ENCODE data around the gene ACP6.

The ACP6 gene

DNA sequence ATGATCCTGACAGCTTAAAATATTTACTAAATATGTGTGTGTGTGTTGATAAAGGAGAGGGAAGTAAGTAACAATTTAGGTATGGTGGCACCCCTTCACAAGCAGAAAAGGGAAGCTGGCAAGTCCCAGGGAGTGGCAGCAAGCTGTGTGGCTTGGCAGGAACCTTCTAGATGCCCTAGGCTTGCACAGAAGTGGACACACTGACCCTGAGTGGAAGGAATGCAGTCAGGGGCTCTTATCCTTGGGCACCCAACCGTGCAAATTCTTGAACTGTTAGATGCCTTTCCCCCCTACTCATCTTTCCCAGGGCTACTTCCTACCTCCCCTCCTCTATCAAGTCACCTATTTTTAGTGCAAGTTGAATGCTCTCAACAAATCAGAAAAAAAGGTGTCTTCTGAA, 18.9 kb downstream of the ACP6 start:
- no peak for DNase-seq (ENCODE audit: low read depth, low spot score)

DNA sequence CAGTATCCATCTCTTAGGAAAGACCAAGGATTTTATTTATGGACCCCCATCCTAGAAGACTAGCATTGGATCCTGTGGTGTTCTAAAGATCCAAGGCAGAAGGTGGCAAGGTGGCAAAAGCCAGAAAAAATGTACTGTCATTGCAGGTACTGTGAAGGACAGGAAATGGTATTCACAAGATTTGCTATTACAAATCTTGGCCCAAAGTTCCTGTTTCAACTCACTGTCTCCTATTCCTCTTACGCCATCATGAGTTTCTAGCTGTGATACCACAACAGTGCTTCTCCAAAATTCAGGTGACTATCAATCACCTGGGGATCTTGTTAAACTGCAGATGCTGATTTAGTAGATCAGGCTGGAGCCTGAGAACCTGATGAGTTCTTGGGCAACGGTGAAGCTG, 21.4 kb downstream of the ACP6 start:
- DNase-seq (ENCODE audit: low read depth, low spot score): no peak

DNA sequence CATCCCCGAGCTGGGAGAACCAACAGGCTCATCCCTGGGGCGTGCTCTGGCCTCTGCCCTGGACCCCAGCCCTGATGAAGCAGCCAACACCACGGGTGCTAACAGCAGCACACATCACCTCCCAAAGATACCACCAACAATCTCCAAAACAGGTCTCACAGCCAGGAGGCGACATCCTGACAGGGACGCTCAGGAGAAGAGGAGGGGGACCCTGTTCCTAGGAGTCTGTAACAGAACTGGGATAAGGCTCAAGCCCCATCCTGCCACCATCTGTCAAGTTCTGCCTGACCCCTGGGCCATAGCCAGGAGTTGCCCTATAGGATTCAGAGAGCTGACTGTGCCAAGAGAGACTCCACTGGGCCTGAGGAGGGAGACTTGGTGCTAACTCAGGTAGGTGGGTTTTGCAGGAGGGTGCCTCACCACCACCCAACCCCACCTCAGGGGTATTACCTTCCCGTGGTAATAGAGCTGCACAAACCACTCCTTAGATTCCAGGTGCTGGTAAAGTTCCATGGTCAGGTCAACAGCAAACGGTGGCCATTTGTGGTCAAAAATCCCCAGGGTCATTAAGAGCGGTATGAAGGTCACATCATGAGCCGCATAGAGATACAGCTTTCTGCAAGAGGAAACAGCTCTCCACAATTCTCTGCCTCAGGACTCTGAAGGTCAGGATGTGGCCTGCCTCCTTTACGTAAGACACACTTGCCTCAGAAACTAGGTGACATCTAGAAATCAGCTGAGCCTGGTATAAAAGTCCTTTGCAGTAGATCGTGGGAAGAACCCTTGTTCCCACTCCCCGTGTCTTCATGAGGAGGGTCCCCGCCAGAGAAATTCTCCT, 22.3 kb downstream of the ACP6 start:
- DNase-seq (ENCODE audit: low read depth, low spot score): no peak

DNA sequence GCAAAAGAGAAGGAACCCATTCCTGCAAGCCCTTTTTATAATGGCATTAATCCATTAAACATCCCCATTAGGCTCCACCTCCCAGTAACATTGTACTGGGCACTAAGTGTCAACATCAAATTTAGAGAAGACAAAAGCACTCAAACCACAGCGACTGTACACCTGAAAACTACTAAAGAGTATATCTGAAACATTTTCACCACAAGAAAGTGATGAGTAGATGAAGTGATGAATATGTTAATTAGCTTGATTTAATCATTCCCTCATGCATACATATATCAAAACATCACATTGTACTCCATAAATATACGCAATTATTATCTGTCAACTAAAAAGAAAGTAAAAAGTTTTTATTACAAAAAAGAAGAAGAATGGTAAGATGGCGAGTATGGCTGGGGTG, 26.4 kb downstream of the ACP6 start:
- DNase-seq (ENCODE audit: low read depth, low spot score): no peak

DNA sequence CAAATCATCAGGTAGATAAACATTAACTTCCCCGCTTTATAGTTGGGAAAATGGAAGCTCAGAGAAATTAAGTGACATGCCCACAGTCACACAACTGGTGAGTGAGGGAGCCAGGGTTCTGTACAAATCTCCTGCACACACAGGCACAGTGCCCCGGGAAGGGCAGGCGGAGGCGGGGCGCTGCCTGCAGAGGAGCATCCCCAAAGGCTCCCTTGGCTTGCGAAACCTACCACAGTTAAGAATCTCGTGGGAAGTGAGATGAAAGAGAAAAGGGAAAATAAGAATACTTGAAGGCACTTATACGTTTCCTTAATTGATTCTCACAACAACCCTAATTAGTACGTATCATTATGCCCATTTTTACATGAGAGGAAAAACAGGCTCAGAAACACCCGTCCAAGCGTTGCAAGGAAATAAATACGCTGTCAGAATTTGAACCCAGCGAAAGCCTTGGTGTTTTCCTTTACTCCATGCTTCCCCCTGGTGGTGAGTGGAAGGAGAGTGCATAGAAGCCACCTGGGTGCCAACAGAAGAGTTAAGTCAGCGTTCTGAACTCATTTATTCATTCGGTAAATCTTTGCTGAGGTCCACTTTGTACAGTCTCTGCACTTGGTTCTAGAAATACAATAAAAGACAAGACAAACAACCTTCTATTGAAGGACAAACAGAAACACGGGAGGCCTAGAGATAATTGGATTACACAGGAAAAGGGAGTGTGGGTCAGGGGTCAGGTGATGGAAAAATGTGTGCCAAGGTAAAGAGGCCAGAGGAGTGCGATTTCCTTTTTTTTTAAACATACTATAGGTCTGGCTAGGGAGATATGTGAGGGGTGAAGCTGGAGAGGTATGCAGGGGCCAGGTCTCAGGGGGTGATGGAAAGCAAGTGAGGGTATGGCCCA, 28.4 kb downstream of the ACP6 start:
- no peak for DNase-seq (ENCODE audit: low read depth, low spot score)

DNA sequence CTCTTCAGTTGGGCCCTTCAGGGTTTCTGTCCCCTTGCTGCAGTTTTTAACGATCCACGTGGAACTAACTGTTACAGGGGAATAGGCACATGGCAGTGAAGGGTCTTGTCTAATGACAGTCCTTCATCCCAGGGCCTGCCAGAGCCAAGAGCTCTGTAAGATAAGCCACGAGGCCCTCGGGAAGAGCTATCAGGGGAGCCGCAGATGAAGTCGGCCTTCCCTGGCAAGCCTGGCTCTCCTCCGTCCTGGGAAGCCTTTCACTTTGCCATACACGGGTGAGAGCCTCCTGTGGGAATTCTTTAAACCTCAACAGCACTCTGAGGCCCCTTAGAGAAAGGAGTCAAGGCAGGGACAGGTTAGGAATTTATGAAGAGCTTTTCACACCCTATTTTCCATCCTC, 29.0 kb downstream of the ACP6 start:
- no peak for DNase-seq (ENCODE audit: low read depth, low spot score)

DNA sequence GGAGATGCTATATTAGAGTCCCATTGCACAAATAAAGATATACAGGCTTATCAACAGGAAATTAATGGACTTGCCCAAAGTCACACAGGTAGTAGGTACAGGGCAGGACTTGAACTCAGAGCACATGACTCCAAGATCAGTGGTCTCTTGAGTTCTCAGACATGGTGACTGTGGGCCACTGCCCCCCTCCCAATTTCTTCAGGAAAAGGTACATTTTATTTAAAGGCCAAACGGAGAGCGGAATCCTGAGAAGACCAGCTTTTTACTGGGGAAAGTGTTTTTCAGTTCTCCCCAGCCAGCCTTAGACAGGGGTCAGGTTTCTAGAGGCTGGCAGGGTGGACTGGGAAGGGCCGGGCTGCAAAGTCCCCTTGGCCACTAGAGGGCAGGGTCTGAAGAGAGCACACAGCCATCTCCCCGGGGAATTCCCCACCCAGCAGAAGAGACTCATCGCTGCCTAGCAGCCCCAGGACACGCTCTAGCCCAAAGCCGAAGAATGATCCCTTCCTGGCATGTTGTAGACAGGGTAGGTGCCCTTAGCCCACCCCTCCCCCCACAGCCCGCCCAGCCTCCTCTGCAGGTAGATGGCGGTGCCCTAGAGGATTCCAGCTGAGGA, 29.7 kb downstream of the ACP6 start:
- DNase-seq (ENCODE audit: low read depth, low spot score): no peak

DNA sequence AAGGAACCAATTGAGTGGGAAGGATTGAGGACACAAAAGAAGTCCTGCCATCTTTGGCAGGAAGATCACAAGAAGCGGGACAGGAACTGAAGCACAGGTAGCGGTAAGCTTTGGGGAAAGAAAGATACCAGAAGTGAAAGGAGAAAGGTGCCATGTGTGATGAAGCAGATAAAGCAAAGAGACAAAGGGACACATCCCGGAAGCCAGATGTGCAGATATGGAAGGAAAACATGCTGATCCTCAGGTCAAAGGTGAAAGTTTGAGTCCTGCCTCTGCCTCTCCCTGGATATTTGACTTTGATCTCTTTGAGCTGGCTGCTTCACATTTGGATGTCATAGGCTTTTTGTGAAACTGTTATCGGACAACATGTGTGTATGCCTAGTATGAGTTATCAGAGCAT, 34.0 kb downstream of the ACP6 start:
- DNase-seq (ENCODE audit: low read depth, low spot score): no peak

DNA sequence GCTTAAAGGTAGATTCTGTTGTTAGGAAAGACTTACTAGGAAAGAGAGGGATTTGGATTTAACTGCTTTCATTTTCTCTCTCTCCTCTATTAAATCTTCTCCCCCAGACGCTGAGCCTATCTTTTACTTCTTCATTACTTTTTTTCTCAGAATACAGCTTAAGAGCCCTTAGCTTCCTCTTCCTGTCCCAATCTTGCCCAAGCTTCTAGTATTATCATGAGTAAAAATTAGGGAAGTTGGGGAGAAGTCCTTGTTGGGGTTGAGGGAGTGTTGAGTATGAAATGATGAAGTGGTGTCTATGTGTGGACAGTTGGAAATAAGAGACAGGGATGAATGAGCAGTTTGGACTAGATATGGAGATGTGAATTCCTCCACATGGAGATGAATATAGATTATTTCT, 35.0 kb downstream of the ACP6 start:
- DNase-seq (ENCODE audit: low read depth, low spot score): no peak

DNA sequence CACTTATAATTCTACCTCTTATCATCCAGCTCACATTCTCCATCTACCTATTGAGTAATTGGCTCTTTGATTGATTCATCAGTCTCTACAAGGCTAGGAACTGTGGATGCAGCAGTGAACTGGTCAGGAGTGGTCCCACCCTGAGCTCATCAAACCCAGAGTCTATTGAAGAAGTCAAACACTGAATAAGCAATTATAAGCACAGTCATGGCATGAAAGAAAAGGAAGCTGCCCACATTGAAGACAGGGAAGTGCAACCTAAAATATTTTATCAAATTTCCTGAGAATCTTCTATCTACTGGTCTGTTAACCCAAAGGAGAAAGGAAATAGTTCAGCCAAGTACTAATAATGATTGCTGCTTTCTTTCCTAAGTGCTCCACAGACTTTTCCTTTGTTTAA, 35.7 kb downstream of the ACP6 start:
- DNase-seq (ENCODE audit: low read depth, low spot score): no peak

DNA sequence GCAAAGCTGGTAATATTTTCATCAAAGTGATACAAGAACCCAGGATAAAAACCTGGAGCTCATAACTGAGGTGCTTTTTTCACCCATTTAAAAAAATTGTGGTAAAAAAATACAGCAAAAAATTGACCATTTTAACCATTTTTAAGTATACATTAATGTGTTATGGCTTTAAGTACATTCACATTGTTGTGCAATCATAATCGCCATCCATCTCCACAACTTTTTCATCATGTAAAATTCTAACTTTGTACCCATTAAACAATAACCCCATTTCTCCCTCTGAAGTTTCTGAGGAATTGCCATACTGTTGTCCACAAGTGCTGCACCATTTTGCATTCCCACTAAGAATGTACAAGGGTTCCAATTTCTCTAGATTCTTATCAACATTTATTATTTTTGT, 36.6 kb downstream of the ACP6 start:
- no peak for DNase-seq (ENCODE audit: low read depth, low spot score)

DNA sequence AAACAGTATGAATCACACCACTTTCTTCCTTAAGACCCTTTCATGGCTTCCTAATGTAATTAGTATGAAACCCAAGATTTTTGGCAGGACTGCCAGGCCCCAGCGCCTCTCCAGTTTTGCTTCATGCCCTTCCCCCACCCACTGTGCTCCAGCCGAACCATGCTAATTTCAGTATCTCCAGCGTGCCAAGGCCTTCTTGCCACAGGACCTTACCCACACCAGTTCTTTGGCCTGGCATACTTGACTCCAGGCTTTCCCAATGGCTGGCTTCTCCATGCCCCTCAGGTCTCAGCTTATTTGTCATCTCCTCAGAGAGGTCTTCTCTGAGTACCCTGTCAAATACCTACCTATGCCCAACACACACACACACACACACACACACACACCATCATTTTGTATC, 38.5 kb downstream of the ACP6 start:
- DNase-seq (ENCODE audit: low read depth, low spot score): no peak

DNA sequence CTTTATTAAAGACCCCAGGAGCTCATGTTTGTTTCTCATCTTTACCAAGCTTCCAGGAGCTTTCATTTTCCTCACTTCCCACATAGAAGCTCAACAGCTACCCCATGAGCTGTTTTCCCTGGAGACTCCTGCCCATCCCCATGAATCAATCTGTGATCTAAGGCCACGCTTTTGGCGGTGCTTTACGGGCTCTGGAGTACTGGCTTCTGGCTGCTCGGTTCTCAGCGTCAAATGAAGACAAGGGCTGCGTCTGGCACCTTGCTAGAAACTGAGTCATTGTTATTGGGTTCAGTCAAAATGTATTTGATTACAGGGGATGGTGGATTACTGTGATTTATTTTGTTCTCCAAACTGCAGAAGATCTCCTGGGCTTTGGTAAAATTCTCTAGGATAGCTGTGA, 39.9 kb downstream of the ACP6 start:
- no peak for DNase-seq (ENCODE audit: low read depth, low spot score)

DNA sequence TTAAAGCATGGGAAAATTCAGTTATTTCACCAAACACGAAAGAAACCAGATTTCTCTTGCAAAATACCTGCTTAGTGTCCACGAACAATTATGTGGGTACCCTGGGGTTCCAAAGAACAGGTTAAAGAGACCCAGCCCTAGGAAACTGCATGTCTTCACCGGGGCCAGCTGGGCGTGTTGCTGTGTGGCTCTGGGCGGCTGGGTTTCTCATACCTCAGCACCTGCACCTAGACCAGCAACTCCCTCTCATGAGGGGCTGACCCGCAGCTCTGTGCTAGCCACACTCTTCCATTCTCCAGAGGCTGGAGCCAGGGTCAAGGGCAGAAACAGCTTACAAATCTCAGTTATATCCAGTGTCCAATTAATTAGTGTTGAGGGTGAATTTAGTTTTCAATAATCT, 40.3 kb downstream of the ACP6 start:
- DNase-seq (ENCODE audit: low read depth, low spot score): no peak

DNA sequence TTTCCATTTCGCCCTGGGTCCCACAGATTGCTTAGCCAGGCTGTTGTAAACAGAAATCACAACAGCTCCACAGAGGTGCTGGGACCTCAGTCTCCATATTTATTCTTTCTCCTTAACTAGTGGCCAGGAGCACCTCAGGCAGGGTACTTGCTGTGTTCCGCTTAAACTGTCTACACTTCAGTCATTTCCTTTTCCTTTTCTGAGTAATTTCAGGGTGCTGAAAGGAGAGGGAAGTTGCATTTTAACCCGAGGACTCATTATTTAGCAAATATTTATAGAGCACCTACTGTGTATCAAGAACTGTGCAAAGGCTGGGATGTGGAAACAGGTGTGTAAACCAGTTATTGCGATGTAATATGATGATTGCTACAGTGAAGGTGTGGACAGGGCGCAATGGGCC, 41.9 kb downstream of the ACP6 start:
- no peak for DNase-seq (ENCODE audit: low read depth, low spot score)

DNA sequence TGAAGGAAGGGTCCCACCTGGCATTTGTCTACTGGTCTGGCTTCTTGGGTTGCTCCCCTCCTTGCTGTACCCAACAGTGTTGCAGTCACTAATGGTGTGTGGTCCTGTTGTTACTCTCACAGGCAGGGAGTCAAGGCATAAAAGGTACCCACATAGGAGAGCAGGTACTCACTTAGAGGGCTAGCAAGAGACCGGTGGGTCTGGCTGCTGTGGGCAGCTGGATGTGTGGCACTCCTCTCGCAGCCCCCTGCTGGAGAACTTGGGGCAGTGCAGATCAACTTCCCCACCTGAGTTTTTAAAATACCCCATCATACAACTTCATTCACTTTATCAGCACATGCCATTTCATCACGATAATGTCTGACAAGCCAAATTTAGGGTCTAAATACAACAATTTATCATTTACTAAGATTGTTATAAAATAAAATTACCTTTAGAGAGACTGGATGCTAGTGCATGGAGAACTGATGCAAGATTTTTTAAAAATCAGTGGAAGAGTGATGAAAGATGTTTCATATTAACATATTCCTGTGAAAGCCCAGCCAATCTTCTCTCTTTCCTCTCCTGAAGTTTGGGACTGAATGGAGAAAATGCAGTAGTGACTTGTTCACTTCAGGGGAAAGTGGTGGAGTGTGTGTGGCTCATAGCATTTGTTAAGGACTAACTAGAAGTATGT, 42.8 kb downstream of the ACP6 start:
- DNase-seq (ENCODE audit: low read depth, low spot score): no peak

DNA sequence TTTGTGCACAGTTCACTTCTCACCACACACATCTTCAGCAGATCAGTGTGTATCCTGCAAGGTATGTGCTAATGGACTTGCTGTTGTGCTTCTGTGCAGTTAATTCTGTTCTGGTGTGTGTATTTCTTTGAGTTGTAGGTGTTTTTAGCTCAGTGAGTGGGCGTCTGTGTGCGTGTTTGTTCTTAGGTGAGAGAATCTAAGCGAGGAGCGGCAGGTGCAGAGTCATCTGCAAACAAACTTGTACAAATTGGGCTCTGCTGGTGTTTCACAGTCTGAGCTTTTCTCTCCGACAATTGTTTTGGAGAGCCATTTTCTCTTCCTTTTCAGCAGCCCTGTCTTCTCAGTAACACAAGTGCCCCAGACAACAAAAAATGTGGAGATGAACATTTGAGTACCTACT, 43.6 kb downstream of the ACP6 start:
- no peak for DNase-seq (ENCODE audit: low read depth, low spot score)

DNA sequence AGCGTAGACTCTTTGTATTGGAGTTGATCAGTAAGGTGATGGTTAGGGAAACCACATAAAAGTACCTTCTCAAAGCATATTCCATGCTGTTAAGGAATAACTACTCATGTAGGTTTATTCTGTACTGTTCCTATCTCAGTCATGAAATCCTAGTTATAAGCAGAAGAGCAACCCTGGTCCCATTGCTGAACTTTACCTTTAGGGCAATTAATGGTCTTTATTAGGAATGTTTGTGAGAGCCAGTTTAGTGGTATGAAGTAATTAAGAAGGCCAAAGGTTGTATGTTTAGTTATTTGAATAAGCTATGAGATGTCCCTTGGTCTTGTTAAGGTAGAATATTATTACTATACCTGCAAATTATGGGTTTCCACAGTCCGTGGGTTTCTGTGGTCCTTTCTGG, 44.0 kb downstream of the ACP6 start:
- no peak for DNase-seq (ENCODE audit: low read depth, low spot score)

DNA sequence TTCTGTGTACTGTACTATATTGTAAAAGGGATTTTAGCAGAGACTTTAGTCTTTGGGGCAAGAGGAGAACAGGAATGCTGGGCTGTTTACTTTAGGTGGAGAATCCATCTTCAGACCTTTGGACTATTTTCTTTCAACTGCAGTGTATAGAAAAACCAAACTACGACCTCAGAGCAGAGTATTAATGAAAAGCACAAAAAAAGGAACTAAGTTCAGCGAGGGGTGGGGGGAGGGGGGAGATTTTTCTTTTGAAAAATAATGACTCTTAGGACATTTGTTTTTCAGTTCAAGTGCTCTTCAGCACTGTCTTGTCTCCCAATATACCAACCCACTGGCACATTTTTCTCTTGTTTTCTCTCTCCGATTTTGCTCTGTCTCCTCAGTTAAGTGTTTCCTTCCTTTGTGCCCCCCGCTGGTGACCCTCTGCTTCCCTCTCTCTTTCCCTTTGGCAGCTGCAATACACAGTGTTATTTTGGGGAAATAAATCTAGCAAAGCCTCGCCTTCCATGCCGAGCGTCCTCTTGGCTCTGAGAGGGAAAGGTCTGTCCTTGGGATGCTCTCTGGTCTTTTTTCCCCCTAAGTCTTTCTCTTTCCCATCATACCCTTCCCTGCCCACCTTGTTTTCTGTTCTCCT, 44.8 kb downstream of the ACP6 start:
- no peak for DNase-seq (ENCODE audit: low read depth, low spot score)

DNA sequence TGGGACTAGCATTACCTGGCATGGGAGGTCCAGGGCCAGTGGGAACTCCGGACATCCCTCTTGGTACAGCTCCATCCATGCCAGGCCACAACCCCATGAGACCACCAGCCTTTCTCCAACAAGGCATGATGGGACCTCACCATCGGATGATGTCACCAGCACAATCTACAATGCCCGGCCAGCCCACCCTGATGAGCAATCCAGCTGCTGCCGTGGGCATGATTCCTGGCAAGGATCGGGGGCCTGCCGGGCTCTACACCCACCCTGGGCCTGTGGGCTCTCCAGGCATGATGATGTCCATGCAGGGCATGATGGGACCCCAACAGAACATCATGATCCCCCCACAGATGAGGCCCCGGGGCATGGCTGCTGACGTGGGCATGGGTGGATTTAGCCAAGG, 45.8 kb downstream of the ACP6 start:
- DNase-seq (ENCODE audit: low read depth, low spot score): no peak

DNA sequence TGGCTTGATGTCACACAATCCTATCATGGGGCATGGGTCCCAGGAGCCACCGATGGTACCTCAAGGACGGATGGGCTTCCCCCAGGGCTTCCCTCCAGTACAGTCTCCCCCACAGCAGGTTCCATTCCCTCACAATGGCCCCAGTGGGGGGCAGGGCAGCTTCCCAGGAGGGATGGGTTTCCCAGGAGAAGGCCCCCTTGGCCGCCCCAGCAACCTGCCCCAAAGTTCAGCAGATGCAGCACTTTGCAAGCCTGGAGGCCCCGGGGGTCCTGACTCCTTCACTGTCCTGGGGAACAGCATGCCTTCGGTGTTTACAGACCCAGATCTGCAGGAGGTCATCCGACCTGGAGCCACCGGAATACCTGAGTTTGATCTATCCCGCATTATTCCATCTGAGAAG, 46.3 kb downstream of the ACP6 start:
- no peak for DNase-seq (ENCODE audit: low read depth, low spot score)

DNA sequence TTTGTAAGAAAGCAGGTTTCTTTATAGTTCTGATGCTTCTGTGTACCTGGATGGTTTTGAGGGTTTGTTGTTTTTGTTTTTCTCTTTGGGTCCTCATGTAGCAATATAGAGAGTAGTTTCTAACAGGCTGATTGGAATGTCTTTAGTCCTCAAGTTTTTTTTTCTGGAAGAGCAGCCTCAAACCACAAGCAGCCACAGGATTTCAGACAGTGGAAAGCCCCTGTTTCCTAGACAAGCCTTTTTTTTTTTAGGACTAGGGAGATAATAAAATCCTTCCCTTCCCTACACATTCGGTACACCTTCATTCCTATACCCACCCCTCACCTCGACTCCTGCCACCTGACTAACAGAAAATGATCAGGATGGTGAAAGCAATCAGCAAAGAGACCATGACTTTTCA, 47.6 kb downstream of the ACP6 start:
- DNase-seq (ENCODE audit: low read depth, low spot score): no peak
